ENCODE measurements around the gene AK8.

Gene AK8

DNA sequence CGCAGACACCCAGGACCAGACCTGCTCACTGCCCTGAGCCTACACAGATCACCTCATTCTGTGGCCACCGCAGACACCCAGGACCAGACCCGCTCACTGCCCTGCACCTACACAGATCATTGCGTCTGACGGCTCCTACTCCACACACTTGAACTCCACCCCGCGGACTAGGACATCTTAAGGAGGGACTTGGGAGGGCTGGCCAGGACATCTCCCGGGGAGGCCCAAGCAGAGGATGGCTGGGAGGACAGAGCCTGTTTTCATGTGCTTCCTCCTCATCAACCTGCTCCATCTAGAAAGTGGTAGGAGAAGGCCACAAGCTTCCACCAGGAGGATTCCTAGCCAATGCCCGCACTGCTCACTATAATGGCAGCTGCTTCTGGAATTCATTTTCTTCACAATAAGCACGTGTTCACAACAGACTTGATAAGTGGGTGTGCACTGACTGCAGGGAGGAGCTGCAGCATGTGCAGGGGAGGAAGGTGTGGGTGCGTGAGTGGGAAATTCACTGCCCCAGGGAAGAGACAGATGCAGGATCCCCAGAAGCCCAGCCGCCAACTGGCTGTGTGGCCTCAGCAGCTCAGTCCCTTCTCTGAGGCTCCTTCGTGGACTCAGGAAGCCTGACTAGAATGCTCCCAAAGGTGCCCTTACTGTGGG, 64.8 kb downstream of the AK8 start:
- in situ Hi-C loops (cut with MboI; ENCODE audit: low pct_unique_long_range_greater_than_20kb, low sequenced_read_pairs, unreplicated experiment) = no loop called here

DNA sequence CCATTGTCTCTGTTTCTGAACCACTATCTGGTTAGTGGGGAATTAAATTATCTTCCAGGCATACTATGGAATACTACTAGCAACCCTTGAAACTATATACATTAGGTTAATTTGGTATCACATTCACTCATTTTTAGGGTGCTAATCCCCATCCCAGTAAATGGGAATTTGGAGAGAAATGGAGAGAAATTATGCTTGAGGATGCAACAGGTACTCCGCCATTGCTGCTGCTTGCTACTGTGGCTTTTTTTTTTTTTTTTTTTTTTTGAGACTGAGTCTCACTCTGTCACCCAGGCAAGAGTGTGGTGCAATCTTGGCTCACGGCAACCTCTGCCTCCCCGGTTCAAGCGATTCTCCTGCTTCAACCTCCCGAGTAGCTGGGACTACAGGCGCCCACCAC, 66.1 kb downstream of the AK8 start:
- TF ChIP-seq, protein P1, sequence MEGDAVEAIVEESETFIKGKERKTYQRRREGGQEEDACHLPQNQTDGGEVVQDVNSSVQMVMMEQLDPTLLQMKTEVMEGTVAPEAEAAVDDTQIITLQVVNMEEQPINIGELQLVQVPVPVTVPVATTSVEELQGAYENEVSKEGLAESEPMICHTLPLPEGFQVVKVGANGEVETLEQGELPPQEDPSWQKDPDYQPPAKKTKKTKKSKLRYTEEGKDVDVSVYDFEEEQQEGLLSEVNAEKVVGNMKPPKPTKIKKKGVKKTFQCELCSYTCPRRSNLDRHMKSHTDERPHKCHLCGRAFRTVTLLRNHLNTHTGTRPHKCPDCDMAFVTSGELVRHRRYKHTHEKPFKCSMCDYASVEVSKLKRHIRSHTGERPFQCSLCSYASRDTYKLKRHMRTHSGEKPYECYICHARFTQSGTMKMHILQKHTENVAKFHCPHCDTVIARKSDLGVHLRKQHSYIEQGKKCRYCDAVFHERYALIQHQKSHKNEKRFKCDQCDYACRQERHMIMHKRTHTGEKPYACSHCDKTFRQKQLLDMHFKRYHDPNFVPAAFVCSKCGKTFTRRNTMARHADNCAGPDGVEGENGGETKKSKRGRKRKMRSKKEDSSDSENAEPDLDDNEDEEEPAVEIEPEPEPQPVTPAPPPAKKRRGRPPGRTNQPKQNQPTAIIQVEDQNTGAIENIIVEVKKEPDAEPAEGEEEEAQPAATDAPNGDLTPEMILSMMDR (IDR thresholded peaks at IDR 0.05; ENCODE audit: extremely low read depth, insufficient read depth, missing control alignments) = no peak
- no peak for DNase-seq (ENCODE audit: low spot score)
- in situ Hi-C loops (cut with MboI; ENCODE audit: low pct_unique_long_range_greater_than_20kb, low sequenced_read_pairs, unreplicated experiment) = no loop called here

More for the DNA sequence above, 64.8 kb downstream of the AK8 start:
- DNase-seq (ENCODE audit: low spot score) = no peak
- TF ChIP-seq, protein P1 (IDR thresholded peaks at IDR 0.05; ENCODE audit: extremely low read depth, insufficient read depth, missing control alignments) = no peak

DNA sequence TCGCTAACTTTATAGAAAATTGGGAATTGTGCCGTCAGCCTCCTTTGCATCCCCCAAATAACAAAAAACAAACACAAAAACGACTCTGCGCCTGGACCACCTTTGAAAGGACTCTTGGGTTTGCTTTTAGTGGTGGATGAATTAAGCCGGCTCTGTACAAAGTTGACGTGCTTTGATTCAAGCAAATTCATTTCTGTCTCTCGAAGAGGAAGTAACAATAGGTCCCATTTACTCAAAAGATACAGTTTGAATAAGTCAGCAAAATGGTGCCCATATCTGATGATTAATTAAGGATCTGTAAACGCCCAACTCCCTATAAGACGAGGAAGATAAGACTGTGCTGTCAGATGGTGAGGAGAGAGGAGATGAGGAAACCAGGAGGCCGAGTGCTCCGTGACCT, 67.8 kb downstream of the AK8 start:
- TF ChIP-seq, protein P1 (IDR thresholded peaks at IDR 0.05; ENCODE audit: extremely low read depth, insufficient read depth, missing control alignments) = no peak

DNA sequence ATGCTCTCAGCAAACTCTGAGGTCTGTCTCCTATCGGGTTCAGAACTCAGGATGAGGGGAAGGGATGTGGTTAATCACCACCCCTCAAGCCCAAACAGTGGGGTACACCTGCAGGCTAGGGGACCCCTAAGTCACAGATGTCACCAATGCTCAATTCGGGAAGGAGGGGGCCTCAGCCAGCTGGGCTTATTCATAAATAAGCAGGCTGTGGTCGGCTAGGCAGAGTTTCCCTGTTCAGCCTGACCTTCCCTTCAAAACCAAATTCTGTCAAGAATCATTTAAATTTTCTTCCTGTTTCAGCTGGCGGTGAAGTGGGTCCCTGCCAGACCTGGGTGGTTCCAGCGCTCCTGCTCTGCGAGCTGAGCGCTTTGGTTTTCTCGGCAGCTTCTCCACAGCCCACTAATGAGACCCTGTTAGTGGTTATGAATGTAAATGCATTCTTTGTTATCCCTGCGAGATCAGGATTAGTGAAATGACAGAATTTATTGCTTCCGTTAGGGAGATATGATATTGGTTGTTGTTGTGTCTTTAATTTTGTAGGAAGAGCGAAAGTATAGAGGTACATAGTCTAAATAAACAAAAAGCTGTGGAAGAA, 68.3 kb downstream of the AK8 start:
- TF ChIP-seq, protein P1 (IDR thresholded peaks at IDR 0.05; ENCODE audit: extremely low read depth, insufficient read depth, missing control alignments) = no peak
- no peak for DNase-seq (ENCODE audit: low spot score)
- in situ Hi-C loops (cut with MboI; ENCODE audit: low pct_unique_long_range_greater_than_20kb, low sequenced_read_pairs, unreplicated experiment) = no loop called here

More for the DNA sequence above, 67.8 kb downstream of the AK8 start:
- in situ Hi-C loops (cut with MboI; ENCODE audit: low pct_unique_long_range_greater_than_20kb, low sequenced_read_pairs, unreplicated experiment) = no loop called here
- DNase-seq (ENCODE audit: low spot score) = no peak

DNA sequence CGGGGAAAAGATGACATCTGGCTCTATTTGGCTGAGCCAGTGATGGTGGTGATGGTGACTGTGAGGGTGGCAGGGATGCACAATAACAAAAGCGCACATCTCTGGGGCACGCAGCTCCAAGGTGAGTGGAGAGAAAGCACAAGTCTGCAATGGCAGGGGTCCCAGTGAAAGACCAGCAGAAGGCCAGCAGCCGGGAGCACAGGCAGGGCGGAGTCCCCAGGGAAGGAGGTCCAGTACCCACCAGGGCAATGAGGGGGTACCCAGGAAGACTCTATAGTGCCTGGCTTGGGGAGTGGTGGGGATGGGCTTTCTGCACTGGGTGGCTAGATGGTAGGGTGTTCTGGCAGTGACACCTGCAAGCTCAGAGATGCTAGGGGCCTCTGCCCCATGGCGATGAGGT, 69.4 kb downstream of the AK8 start:
- TF ChIP-seq, protein P1 (IDR thresholded peaks at IDR 0.05; ENCODE audit: extremely low read depth, insufficient read depth, missing control alignments) = no peak
- DNase-seq (ENCODE audit: low spot score) = no peak
- in situ Hi-C loops (cut with MboI; ENCODE audit: low pct_unique_long_range_greater_than_20kb, low sequenced_read_pairs, unreplicated experiment) = no loop called here

DNA sequence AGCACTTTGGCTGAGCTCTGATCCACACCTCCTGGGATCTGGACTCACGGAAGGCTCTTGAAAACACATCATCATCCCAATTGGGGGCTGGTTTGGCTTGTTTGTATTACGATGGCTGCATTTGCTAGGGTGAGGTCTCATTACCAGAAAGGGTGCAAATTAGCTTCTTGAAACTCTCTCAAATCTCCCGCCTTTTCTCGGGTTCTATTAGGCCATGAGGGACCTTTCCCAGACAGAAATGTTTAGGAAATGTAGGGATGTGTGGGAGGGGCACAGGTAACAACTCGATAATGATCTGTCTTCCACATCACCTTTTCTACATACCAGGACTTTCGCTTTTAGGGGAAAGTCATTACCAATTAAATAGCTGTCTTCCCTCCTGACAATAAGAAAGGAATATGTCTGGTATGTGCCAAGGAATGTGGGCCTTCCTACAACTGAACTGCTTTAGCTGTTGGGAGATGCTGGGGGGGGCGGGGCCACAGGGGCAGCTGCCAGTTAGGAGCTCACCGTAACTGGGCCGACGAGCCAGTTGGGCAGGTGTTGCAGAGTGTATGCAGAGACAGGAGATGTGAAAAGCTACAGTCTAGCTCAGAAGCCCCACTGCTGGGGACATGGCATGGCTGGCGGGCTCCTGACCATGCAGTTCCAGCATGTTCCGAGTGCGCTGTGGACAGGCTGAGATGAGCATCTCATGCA, 71.2 kb downstream of the AK8 start:
- DNase-seq (ENCODE audit: low spot score) = no peak
- TF ChIP-seq, protein P1 (IDR thresholded peaks at IDR 0.05; ENCODE audit: extremely low read depth, insufficient read depth, missing control alignments) = no peak
- in situ Hi-C loops (cut with MboI; ENCODE audit: low pct_unique_long_range_greater_than_20kb, low sequenced_read_pairs, unreplicated experiment) = no loop called here

Data from GM13977 (cell line).